Liver (tissue), 3 donors: ENCODE measurements around the gene DPP4.

Source experiments
- EGR1 ChIP-seq, 2 donors: IDR thresholded peaks; 2 replicates each; pipeline ENCODE4 v1.6.1; 2016 to 2018; ENCODE audit warnings: antibody characterized with exemption in 2 of 2, low read depth in 2 of 2
- GABPA ChIP-seq, 2 donors: IDR thresholded peaks in 1 of 2; conservative IDR thresholded peaks in 1 of 2; 2 replicates each; pipeline ENCODE4 v1.6.1; 2016; ENCODE audit warnings: antibody characterized with exemption in 2 of 2, mild to moderate bottlenecking in 1 of 2, moderate library complexity in 1 of 2
- HNF4A ChIP-seq, 2 donors: conservative IDR thresholded peaks; 2 replicates each; pipeline ENCODE4 v1.6.1; 2016; ENCODE audit warnings: antibody characterized with exemption in 2 of 2, mild to moderate bottlenecking in 2 of 2
- JUND ChIP-seq, 2 donors: IDR thresholded peaks; 2 replicates each; pipeline ENCODE4 v1.6.1; 2016; ENCODE audit warnings: antibody characterized with exemption in 2 of 2
- RAD21 ChIP-seq, 2 donors: IDR thresholded peaks; 2 replicates each; pipeline ENCODE4 v1.6.1; 2016; ENCODE audit warnings: antibody characterized with exemption in 2 of 2, mild to moderate bottlenecking in 2 of 2
- SP1 ChIP-seq: IDR thresholded peaks from 2 replicates; pipeline ENCODE4 v1.6.1; 2018; ENCODE audit warnings: antibody characterized with exemption, mild to moderate bottlenecking
- TAF1 ChIP-seq: conservative IDR thresholded peaks from 2 replicates; pipeline ENCODE4 v1.6.1; 2016; ENCODE audit warnings: antibody characterized with exemption, mild to moderate bottlenecking
- TF ChIP-seq, protein P1 (sequence below): fragments of 150-350 bp; IDR thresholded peaks from 2 replicates; pipeline ENCODE4 v1.5.1; 2017; ENCODE audit warnings: improper control_type of control experiment, low read depth, low read length; ENCODE audit not compliant: missing input control
- TF ChIP-seq, protein P2 (sequence below): IDR thresholded peaks from 2 replicates; pipeline ENCODE4 v1.6.1; 2016; ENCODE audit warnings: antibody characterized with exemption
- TF ChIP-seq, protein P3 (sequence below): IDR thresholded peaks from 2 replicates; pipeline ENCODE4 v1.6.1; 2016; ENCODE audit warnings: antibody characterized with exemption
- TF ChIP-seq, protein P4 (sequence below): IDR thresholded peaks from 2 replicates; pipeline ENCODE4 v1.6.1; 2016; ENCODE audit warnings: antibody characterized with exemption, mild to moderate bottlenecking
- donor health status: healthy.
- donor health status: healthy.

DNA sequence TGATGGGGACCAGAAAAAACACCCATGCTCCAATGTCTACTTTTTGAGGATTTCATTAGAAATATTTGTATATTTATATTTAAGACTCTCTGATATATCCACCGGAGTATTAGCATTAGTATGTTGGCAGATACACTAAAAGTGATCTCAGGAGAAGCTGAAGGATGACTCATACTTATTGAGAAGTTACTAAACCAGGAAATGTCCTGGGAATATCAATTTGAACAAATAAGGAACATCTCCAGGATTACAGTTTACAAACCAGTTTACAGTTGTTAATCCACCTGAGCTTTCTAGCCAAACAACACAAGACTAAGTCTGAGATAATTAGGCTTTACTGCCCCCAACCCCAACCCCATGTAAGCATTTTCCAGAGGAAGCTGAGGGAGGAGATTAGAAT is 16.1 kb upstream of the DPP4 start:
- TF ChIP-seq, protein P1, sequence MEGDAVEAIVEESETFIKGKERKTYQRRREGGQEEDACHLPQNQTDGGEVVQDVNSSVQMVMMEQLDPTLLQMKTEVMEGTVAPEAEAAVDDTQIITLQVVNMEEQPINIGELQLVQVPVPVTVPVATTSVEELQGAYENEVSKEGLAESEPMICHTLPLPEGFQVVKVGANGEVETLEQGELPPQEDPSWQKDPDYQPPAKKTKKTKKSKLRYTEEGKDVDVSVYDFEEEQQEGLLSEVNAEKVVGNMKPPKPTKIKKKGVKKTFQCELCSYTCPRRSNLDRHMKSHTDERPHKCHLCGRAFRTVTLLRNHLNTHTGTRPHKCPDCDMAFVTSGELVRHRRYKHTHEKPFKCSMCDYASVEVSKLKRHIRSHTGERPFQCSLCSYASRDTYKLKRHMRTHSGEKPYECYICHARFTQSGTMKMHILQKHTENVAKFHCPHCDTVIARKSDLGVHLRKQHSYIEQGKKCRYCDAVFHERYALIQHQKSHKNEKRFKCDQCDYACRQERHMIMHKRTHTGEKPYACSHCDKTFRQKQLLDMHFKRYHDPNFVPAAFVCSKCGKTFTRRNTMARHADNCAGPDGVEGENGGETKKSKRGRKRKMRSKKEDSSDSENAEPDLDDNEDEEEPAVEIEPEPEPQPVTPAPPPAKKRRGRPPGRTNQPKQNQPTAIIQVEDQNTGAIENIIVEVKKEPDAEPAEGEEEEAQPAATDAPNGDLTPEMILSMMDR, result no peak
- TF ChIP-seq RAD21 (IDR thresholded peaks at IDR 0.05) (no peak), GABPA (IDR thresholded peaks at IDR 0.05 in 1 of 2, conservative IDR thresholded peaks at IDR 0.05 in 1 of 2) (no peak), SP1 (no peak), JUND (IDR thresholded peaks at IDR 0.05) (no peak), EGR1 (IDR thresholded peaks at IDR 0.05; ENCODE audit: low read depth in 2 of 2) (no peak), TAF1 (no peak), HNF4A (conservative IDR thresholded peaks at IDR 0.05) (no peak)
- TF ChIP-seq, protein P2, sequence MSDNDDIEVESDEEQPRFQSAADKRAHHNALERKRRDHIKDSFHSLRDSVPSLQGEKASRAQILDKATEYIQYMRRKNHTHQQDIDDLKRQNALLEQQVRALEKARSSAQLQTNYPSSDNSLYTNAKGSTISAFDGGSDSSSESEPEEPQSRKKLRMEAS, result no peak
- TF ChIP-seq, protein P3, sequence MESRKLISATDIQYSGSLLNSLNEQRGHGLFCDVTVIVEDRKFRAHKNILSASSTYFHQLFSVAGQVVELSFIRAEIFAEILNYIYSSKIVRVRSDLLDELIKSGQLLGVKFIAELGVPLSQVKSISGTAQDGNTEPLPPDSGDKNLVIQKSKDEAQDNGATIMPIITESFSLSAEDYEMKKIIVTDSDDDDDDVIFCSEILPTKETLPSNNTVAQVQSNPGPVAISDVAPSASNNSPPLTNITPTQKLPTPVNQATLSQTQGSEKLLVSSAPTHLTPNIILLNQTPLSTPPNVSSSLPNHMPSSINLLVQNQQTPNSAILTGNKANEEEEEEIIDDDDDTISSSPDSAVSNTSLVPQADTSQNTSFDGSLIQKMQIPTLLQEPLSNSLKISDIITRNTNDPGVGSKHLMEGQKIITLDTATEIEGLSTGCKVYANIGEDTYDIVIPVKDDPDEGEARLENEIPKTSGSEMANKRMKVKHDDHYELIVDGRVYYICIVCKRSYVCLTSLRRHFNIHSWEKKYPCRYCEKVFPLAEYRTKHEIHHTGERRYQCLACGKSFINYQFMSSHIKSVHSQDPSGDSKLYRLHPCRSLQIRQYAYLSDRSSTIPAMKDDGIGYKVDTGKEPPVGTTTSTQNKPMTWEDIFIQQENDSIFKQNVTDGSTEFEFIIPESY, result no peak
- TF ChIP-seq, protein P4, sequence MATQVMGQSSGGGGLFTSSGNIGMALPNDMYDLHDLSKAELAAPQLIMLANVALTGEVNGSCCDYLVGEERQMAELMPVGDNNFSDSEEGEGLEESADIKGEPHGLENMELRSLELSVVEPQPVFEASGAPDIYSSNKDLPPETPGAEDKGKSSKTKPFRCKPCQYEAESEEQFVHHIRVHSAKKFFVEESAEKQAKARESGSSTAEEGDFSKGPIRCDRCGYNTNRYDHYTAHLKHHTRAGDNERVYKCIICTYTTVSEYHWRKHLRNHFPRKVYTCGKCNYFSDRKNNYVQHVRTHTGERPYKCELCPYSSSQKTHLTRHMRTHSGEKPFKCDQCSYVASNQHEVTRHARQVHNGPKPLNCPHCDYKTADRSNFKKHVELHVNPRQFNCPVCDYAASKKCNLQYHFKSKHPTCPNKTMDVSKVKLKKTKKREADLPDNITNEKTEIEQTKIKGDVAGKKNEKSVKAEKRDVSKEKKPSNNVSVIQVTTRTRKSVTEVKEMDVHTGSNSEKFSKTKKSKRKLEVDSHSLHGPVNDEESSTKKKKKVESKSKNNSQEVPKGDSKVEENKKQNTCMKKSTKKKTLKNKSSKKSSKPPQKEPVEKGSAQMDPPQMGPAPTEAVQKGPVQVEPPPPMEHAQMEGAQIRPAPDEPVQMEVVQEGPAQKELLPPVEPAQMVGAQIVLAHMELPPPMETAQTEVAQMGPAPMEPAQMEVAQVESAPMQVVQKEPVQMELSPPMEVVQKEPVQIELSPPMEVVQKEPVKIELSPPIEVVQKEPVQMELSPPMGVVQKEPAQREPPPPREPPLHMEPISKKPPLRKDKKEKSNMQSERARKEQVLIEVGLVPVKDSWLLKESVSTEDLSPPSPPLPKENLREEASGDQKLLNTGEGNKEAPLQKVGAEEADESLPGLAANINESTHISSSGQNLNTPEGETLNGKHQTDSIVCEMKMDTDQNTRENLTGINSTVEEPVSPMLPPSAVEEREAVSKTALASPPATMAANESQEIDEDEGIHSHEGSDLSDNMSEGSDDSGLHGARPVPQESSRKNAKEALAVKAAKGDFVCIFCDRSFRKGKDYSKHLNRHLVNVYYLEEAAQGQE, result no peak
